ENCODE measurements around the gene RARA.
"Not testable (repeated sequence)": the region's sequence is repeated elsewhere in the genome, so short reads cannot be mapped to it uniquely, and the experiment has no call there.

Gene RARA

GRCh38 chr17:40376541-40376940, 67.6 kb downstream of the RARA start:
- DNase-seq (ENCODE audit: low spot score), result not testable (repeated sequence)

- no peak for DNase-seq (ENCODE audit: low spot score)
These were observed 68.9 kb downstream of the RARA start for GRCh38 chr17:40377832-40378231.

DNA sequence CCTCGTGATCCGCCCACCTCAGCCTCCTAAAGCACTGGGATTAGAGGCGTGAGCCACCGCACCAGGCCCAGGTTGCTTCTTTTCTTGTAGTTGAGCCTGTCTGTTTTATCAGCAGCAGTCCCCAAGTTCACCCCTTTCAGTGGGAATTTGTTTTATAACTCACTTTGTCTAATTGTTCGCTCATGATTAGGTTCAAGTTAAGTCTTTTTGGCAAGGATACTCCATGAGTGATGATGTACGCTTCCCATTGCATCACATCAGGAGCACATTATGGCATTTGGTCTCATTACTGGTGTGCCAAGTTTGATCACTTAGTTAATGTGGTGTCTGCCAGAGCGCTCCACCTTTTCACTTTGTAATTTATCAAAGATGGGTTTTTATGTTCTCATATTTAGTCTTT, 70.0 kb downstream of the RARA start:
- no peak for DNase-seq (ENCODE audit: low spot score)

- DNase-seq (ENCODE audit: low spot score), result no peak
These were observed 73.3 kb downstream of the RARA start for GRCh38 chr17:40382251-40382650.

DNA sequence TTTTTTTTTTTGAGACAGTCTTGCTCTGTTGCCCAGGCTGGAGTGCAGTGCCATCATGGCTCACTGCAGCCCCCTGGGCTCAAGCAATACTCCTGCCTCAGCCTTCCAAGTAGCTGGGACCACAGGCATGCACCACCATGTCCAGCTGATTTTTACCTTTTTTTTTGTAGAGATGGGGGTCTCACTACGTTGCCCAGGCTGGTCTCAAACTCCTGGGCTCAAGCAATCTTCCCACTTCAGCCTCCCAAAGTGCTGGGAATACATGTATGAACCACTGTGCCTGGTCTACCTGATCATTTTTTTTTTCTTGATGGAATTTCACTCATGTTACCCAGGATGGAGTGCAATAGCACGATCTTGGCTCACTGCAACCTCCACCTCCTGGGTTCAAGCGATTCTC, 77.6 kb downstream of the RARA start:
- not testable (repeated sequence) for DNase-seq (ENCODE audit: low spot score)

DNA sequence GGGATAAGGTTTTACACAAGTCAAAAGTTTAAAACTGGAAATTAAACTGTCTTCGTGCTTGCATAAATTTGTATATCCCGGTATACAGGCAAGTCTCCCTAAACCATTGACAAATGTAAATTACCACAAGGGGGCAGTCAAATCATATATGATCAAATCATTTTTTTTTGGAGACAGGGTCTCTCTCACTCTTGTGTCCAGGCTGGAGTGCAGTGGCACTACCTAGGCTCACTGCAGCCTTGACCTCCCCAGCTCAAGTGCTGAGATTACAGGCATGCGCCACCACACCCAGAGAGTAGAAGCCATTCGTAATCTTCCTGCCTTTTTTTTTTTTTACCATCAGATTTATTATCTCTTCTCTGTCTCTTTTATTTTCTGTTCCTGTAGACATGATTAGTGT, 90.2 kb downstream of the RARA start:
- DNase-seq (ENCODE audit: low spot score), result no peak

DNA sequence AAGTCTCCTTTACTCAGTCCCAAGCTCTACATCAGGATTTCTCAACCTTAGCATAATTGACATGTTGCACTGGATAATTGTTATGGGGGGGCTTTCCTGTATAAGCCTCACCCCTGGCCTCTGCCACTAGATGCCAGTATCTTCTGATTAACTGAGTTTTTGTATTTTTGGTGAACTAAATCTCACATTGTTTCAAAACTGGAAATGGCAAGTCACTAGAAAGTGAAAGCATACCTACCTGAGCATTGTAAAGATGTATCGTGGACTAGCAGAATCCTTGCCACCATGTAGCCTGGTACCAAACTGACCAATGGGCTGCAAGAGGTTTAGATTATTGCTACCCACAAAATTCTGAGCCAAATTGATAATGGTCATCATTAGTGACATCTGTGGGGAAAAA, 93.7 kb downstream of the RARA start:
- no peak for DNase-seq (ENCODE audit: low spot score)

GRCh38 chr17:40404003-40404402, 95.0 kb downstream of the RARA start:
- DNase-seq (ENCODE audit: low spot score), result no peak

Data from putamen (tissue), 1 donor.